GM10266 (cell line): ENCODE results near the gene SPHK2.
A peak's percentile ranks its signal among the peaks of the same experiment; 100 is the strongest.

ENCODE experiments used
- DNase-seq: peaks from one replicate; pipeline ENCODE4 v3.0.0; 2012; ENCODE audit errors: extremely low spot score
- CTCF ChIP-seq: IDR thresholded peaks from 2 replicates; pipeline ENCODE4 v1.5.1; 2012; ENCODE audit warnings: mild to moderate bottlenecking, low read depth; ENCODE audit not compliant: control insufficient read depth, insufficient read depth; ENCODE audit errors: missing control alignments

SPHK2 gene

GRCh38 chr19:48664476-48664875, 45.2 kb downstream of the SPHK2 start:
- TF ChIP-seq CTCF: no peak
- no peak for DNase-seq

- DNase-seq: no peak
These were observed 46.5 kb downstream of the SPHK2 start for GRCh38 chr19:48665786-48666185.

GRCh38 chr19:48668332-48668731, 49.0 kb downstream of the SPHK2 start:
- DNase-seq: no peak
- no peak for TF ChIP-seq CTCF

More at GRCh38 chr19:48665786-48666185, 46.5 kb downstream of the SPHK2 start:
- no peak for TF ChIP-seq CTCF

- DNase-seq: no peak
- no peak for TF ChIP-seq CTCF
These were observed 49.5 kb downstream of the SPHK2 start for GRCh38 chr19:48668761-48669160.

GRCh38 chr19:48669903-48670668, 50.8 kb downstream of the SPHK2 start:
- DNase-seq: no peak
- TF ChIP-seq CTCF: no peak

- no peak for DNase-seq
- no peak for TF ChIP-seq CTCF
These were observed 51.6 kb downstream of the SPHK2 start for GRCh38 chr19:48670699-48671445.

GRCh38 chr19:48671446-48671995, 52.2 kb downstream of the SPHK2 start:
- TF ChIP-seq CTCF: no peak
- DNase-seq: peak; percentile 20
